UCSD-AML1 (cell line): ENCODE measurements around the gene BDH1.

Experiments
- DNase-seq: peaks from one replicate; lab custom pipeline; 2025; ENCODE audit not compliant: unreplicated experiment; lab: John Stamatoyannopoulos, UW

Gene BDH1

GRCh38 chr3:197507541-197507940, 48.2 kb downstream of the BDH1 start:
- no peak for DNase-seq

- no peak for DNase-seq
Measured at GRCh38 chr3:197507081-197507480, 48.7 kb downstream of the BDH1 start.

- DNase-seq: no peak
Measured at GRCh38 chr3:197505796-197506548, 49.8 kb downstream of the BDH1 start.

- DNase-seq: no peak
Measured at GRCh38 chr3:197504641-197505121, 51.1 kb downstream of the BDH1 start.

- no peak for DNase-seq
Measured at GRCh38 chr3:197504229-197504628, 51.5 kb downstream of the BDH1 start.

GRCh38 chr3:197503652-197504051, 52.1 kb downstream of the BDH1 start:
- DNase-seq: no peak

- peak; percentile 41 for DNase-seq
Measured at GRCh38 chr3:197501879-197502620, 53.7 kb downstream of the BDH1 start.

GRCh38 chr3:197501496-197501878, 54.3 kb downstream of the BDH1 start:
- DNase-seq: no peak

- DNase-seq: no peak
Measured at GRCh38 chr3:197500812-197501211, 55.0 kb downstream of the BDH1 start.

GRCh38 chr3:197499427-197499826, 56.3 kb downstream of the BDH1 start:
- no peak for DNase-seq

- DNase-seq: no peak
Measured at GRCh38 chr3:197498499-197499241, 57.1 kb downstream of the BDH1 start.

GRCh38 chr3:197496746-197497125, 59.0 kb downstream of the BDH1 start:
- no peak for DNase-seq

GRCh38 chr3:197495999-197496745, 59.6 kb downstream of the BDH1 start:
- DNase-seq: no peak

- no peak for DNase-seq
Measured at GRCh38 chr3:197495499-197495898, 60.3 kb downstream of the BDH1 start.

- no peak for DNase-seq
Measured at GRCh38 chr3:197495059-197495455, 60.7 kb downstream of the BDH1 start.

GRCh38 chr3:197494366-197495058, 61.3 kb downstream of the BDH1 start:
- no peak for DNase-seq

GRCh38 chr3:197493049-197493448, 62.7 kb downstream of the BDH1 start:
- DNase-seq: no peak

- DNase-seq: no peak
Measured at GRCh38 chr3:197491923-197492664, 63.7 kb downstream of the BDH1 start.

- DNase-seq: no peak
Measured at GRCh38 chr3:197491478-197491877, 64.3 kb downstream of the BDH1 start.
